NCI-H524 treated with DMSO at 0.1 percent for 48 hours (cell line): Measurements from ENCODE around the gene RNASE4.
"Not testable (repeated sequence)": the region's sequence is repeated elsewhere in the genome, so short reads cannot be mapped to it uniquely, and the experiment has no call there.

Experiments
- DNase-seq: peaks from one replicate; lab custom pipeline; 2025; lab: John Stamatoyannopoulos, UW

RNASE4 gene

DNA sequence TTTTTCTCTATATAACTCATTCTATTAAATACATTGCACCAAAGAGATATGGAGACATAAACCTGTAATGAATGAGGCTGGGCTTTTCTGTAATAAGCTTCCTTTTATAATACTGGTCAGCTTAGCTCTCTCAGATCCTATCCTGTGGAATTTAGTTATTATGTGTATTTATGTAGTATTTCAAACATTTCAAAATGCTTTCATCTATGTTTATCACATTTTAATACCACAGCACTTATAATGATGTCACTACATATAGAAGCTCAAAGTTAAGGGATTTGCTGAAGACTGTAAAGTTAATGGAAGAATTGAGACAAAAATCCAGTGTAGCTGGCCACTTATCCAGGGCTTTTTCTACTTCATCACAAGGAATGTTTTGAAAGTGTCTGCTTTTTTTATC is 15.6 kb downstream of the RNASE4 start:
- no peak for DNase-seq

DNA sequence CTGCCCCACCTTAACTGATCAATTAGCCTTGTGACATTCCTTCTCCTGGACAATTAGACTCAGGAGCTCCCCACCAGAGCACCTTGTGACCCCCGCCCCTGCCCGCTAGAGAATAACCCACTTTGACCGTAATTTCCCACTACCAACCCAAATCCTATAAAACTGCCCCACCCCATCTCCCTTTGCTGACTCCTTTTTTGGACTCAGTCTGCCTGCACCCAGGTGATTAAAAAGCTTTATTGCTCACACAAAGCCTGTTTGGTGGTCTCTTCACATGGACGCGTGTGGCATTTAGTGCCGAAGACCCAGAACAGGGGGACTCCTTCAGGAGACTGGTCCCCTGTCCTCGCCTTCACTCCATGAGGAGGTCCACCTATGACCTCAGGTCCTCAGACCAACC is 16.6 kb downstream of the RNASE4 start:
- not testable (repeated sequence) for DNase-seq

DNA sequence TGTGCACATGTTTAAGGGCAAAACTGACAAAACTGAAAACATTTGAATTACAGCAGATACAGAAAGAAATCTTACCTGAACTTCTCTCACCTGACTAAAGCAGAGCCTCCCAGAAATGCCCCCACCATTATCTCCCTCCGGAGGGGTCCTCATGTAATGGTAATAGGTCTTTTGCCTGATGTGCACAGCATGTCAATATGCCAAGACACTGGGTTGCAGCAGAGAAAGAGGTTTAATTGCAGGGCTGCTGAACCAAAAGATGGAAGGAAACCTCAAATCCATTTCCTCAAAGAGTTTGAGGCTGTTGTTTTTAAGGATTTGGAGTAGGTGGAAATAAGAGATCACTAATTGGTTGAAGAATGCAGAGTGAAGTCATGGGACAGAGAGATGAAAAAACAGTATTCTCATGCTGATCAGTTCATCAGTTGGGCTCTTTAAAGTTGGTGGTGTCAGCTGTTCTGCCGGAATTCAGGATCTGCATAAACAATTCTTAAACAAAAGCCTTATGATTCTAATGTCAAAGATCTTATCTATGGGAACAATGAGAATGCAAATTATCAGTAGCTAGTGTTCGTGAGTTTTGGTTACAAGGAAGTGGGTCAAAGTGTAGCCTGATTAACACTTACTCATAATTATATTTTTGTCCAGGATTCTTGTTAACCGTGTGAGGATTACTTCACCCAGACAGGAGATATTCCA is 22.4 kb downstream of the RNASE4 start:
- no peak for DNase-seq

DNA sequence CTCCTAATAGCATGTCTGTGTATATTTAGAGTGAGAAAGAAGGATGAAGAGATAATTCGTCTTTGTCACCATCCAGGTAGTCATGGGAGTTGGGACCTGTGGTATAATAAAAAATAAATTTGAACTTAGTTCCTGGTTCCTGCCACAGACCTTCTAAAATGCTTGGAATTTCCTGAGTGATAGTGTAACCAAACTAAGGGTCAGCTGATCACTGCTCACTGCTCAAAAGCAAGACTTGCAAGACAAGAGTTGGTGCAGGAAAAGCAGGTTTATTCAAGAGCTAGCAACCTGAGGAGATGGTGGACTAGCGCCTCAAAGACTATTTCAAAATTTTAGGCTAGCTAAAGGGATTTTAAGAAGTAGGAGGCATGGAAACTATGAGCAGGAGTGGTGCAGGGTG is 23.3 kb downstream of the RNASE4 start:
- no peak for DNase-seq

DNA sequence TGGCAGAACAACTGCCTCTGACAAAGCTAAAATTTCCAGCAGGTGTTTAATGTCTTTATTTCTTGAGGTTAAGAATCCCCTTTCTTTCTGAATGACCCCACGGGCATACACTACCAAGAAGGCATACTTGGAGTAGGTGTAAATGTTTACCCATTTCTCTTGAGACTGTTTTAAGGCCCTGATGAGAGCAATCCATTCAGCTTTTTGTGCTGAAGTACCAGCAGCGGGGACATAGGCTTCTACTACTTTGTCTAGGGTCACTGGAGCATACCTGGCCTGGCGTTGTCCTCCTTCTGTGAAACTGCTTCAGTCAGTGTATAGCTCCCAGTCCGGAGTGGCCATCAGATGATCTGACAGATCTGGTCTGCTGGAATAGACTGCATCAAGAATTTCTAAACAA is 26.9 kb downstream of the RNASE4 start:
- no peak for DNase-seq

DNA sequence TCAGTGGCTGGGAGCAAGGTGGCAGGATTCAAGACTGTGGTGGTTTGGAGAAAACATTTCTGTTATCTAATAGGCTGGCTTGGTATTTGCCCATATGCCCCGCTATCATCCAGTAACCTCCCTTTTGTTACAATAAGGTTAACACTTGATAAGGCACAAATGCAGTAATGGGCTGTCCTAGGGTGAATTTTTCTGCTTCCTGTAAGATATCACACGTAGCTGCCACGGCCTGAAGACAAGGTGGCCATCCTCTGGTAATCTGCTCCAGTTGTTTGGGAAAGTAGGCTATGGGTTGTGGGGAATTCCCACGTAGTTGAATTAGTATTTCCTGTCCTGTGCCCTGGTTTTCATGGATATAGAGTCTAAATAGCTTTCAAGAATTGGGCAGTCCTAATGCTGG is 27.3 kb downstream of the RNASE4 start:
- no peak for DNase-seq

DNA sequence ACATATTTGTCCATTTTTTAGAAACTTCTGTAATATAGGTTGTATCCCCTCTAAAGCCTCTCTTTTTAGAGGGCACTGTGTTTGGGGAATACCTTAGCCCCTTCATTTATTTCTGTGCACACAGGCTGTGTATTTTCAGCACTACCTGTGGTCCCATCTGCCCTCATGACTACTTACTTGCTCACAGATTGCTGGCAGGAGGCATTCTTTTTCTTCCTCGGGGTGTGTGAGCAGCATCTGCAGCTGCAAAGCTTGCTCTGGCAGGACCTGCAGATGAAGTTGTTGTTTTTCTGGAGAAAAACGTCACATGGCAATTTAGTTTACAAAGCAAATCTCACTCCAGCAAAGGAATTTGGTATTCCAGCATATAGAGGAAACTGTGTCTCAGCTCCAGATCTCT is 28.5 kb downstream of the RNASE4 start:
- no peak for DNase-seq

DNA sequence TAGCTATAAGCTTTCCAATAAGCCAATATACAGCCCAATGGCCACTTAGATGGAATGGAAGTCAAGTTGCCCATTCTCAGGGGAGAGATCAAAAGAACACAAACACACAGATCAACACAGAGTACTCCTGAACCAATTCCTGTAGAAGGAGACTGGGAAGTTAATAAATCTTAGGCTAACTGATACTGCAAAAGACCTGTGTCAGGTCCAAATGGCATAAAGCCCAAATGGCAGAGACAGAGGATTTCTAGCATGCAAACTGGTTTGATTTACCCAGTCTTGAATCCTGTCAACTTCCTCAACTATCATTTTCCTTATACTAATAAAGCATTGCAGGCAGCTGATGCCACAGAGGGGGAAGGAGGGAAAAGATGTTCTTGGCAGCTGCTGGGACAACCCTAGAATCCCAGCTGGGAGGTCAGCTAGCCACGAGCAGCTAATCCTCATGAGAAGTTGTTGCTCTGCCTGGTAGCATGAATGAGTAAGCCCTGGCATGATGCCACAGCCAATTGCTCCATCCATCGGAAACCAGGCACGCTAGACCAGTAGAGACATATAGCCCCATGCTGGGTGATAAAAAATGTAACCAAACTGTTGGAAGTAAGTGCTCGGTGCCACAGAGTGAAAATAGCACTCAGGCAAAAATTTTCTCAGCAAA is 30.4 kb downstream of the RNASE4 start:
- no peak for DNase-seq

DNA sequence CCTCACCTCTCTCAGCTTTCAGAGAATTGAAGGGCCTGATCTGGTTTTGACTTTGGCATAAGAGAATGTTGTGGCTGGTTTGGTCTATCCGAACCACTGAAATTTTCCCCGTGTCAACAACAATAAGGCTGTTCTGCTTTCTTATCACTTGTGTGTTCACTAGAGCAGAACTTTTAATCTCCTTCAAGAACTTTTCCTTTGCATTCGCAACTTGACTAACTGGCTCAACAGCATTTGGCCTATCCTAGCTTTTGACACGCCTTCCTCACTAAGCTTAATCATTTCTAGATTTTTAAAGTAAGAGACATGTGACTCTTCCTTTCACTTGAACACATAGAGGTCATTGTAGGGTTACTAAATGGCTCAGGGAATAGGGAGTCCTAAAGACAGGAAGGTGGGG is 35.4 kb downstream of the RNASE4 start:
- no peak for DNase-seq

DNA sequence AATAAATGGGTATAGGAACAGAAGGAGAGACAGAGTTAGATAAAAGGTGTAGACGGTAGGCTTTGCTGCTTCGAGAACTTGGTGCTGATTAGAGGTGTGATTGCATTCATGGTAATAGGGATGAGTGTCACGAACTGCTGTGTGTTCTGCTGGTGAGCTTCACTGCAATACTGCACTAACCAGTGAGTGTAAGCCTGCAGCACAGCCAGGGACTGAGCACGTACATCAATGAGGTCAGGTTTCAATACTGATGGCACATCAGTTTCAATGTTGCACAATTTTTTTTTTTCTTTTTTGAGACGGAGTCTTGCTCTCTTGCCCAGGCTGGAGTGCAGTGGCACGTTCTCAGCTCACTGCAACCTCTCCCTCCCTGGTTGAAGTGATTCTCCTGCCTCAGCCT is 36.4 kb downstream of the RNASE4 start:
- DNase-seq: no peak

DNA sequence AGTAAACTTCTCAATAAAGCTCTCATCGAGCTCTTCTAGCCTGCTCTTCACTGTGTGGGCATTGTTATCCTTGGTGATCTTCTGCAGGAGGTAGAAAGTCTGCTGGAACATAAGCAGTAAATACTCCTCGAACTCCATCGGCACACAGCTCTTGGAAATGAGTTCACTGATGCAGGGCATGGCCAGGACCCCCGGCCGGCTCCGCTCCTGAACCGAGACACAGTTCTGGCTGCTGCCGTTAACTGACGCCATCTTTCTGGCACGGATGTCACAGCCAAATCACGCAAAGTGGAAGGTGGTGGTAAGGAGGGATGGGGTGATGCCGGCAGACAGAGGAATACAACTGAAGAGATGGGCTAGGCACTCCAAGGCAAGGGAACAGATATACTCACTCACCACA is 37.7 kb downstream of the RNASE4 start:
- DNase-seq: no peak

DNA sequence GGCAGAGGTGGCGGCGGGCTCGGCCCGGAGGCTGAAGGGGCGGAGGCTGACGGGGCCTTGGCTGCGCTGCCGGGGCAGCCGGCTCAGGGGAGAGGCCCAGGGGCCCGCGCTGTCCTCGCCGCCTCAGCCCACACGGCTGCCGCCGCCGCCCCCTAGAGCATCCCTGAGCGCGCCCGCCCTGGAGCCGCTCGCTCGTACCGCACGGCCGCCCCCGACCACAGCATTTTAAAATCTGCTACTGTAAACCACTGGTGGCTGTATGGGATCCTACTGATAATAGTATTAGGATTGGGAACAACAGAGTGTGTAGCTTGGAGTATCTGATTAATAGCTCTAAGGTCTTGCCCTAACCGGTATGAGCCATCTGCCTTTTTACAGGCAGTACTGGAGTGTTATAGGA is 39.1 kb downstream of the RNASE4 start:
- no peak for DNase-seq

DNA sequence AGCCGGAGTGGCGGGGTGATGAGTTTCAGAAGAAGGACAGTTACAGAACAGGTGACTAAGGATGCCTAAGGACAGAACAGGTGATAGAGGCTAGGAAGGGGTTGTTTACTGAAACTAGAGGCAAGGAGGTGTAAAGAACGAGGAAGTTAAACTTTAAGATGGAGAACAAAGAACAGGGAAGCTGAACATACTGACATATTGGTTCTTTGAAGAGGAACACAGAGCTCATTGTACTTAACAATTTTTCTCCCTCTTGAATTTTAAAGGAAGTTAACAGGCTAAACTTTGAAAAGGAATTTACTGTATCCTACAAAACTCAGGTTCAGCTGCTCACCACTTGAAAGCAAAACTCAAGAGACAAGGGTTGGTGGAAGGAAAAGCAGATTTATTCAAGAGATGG is 41.8 kb downstream of the RNASE4 start:
- DNase-seq: not testable (repeated sequence)

DNA sequence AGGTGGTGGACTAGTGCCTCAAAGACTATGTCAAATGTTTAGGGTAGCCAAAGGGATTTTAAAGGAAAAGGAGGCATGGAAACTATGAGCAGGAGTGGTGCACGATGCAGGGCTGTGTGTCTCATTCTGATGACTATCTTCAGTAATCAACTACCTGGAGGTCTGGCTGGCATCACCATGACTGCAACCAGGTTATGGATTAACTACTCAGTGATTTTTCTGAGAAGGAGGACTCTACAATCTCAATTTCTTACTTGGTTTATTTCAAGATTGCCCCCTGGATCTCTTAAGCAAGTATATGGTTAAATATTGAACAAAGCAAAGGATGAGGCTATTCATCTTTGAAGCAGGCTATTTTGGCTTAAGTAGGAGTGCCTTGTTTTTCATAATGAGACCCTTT is 42.2 kb downstream of the RNASE4 start:
- DNase-seq: no peak

DNA sequence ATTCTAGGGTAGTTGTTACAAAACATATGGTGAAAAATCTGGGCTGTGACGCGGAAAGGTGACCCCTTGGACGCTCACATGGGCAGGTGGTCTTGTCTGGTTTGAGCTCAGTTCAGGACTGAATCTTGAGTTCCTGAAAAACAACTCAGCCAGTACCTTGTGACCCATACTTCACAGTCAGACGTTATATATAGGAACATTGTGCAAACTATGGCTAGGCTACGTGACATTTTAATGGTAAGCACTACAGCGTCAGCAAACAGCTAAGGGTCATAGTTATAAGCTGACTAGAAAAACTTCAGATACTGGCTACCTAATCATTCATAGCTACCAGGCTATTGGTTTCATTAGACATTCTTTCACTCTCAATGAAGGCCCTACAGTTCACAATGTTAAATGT is 46.5 kb downstream of the RNASE4 start:
- DNase-seq: no peak

DNA sequence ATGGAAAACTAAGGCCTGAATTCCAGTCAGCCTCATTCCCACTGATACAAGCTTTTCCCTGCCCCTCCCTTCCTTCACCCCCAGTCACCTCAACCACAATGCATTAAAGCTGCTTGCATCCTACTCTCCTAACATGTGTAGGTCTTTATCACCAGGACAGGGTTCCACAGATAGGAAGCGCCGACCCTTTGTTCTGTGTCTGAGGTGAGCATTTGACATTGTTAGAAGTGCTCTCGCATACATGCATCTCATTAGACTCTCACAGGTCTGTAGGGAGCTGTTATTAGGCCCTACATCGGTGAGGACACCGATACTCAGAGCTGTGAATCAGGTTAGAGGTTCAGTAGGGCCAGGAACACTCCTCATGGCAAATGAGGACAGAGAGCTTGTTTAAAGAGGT is 48.1 kb downstream of the RNASE4 start:
- DNase-seq: no peak

DNA sequence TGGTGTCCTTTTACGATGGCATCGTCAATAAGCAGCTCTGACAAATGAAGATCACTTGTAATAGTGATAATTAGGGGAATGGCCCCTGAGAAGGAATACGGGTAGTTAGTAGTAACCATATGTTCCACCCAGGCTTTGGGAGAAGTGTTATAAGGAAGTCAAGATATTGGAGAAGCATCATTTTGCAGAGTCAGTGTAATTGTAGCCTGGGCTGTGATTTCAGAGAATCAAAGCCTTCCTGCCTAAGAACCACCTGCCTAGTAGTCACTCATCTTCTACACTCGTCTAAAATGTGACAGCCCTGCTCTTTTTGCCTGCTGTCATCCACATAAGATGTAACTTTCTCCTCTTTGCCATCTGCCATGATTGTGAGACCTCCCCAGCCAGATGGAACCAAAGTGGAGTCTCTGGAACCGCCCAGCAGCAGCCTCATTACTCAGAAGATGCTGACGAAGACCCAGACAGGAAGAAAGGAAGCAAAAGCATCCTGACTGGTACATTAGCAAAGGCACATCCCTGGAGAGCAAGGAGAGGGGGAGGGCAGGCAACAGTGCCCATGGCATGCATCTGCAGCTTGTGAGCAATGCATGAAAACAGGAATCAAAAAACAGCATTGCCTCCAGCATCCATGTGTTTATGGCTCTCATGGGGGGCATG is 48.7 kb downstream of the RNASE4 start:
- DNase-seq: no peak

DNA sequence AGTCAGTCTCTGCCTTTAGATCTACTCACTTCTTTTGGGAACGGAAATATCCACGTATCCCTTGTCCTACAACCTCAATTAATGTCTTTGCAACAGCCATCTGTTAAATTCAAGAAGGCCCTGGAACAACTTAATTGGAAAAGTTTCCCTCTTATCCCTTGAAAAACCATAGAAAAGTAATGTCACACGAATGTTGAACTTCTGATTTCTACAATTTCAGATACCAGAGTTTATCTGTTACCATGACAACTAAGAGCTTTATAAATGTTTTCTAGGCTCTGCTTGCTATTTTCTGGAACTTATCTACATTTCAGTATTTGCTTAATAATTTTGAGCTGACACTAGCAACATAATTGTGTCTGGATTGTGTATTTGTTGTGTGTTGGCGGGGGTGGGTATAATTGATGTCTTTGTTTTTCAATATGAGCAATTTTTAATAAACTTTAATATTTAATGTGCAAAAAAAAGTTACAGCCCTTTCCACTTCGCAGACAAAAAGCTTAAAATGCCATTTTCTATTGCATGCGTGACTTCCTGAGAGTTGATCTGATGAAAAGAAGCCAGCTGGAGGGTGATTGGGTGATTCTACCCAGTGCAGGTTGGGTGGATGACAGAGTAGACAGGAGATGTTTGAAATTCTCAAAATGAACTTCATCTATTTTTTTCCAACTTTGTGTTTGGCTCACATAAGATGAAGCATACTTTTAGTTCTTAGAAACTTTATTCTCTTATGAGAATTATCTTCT is 49.5 kb downstream of the RNASE4 start:
- DNase-seq: no peak

DNA sequence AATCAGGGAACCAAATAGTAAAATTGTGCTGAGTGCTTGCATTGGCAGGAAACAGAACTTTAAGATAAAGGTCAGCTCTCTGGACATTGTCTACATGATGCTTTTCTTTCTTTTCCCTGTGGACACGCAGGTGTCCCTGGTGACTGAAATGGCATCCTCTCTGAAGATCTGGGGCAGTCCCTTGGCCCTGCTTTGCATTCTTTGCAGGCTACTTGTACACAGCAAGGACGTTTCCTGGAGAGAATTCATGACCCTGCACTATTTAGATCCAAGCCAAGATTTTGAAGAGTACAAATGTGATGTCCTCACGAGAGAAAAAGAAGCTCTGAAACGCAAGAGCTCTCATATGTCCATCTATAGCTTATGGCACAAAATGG is 50.1 kb downstream of the RNASE4 start:
- no peak for DNase-seq

DNA sequence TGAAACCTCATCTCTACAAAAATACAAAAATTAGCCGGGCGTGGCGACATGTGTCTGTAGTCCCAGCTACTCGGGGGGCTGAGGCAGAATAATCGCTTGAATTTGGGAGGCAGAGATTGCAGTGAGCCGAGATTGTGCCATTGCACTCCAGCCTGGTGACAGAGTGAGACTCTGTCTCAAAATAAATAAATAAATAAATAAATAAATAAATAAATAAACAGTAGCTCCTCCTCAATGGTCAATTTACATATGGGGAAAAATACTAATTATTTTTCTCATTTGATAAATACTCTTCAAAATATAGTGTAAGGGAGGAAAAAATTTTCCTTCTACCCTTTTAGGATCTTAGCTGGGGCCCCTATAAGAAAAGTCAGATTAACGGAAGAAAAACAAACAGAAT is 53.9 kb downstream of the RNASE4 start:
- not testable (repeated sequence) for DNase-seq

DNA sequence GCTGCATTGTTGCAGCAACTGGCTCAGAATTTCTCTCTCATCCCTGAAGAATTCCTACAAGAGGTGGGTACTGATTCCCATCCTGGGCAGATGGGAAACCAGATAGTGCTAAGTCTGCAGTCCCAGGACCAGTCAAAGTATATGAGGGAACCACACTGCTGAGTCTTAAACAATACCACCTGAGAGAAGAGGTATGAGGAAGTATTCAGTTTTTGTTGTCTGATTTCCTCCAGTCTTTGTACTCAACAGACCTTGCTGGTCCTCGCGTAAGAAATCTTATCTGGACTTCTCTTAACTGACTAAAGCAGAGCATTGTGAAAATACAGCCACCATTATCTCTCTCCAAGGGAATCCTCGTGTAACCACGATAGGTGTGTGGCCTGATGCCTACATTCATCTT is 57.8 kb downstream of the RNASE4 start:
- no peak for DNase-seq

DNA sequence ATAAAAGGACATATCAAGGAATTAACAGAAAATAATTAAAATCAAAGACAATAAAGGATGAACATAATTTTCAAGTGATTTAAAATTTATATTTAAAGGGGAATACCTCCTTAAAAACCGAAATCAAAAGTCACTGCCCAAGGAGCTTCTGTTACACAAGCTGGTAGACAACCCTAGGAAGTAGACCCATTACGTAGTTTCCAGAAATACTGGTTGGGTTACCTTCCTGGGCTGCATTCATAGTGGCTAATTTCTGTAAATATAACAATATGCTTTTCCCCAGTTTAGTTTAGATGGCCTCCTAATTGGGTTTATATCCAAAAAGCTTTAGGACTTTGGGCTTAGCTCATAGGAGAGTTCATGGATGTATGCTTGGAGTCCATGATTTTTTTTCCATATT is 59.2 kb downstream of the RNASE4 start:
- DNase-seq: no peak
